HEK293 (cell line): ENCODE measurements around the gene WDR38.

Experiments used
- CTCF ChIA-PET: fragments of 350-600 bp; formaldehyde crosslinking; extraction: SDS; loops from one replicate; lab custom pipeline; 2021; ENCODE audit warnings: antibody characterized with exemption; lab: Yijun Ruan, JAX
- POLR2A ChIA-PET: fragments of 300-600 bp; formaldehyde crosslinking; extraction: SDS; loops from one replicate; lab custom pipeline; 2020; ENCODE audit warnings: antibody characterized with exemption, inconsistent platforms; lab: Yijun Ruan, JAX
- H3K27ac ChIP-seq: fragments of 200-500 bp; sonication (Bioruptor generic); 2 replicates; pipeline ENCODE4 v1.5.1; 2014; ENCODE audit warnings: low read depth, low read length, control low read depth, inconsistent platforms; ENCODE audit errors: extremely low read depth
- H3K36me3 ChIP-seq, 2 experiments: fragments of 200-500 bp in 1 of 2; sonication (Bioruptor generic) in 1 of 2; 1 replicate in 1 of 2; 2 replicates in 1 of 2; pipeline ENCODE4 v1.5.1; 2014 to 2017; ENCODE audit warnings: inconsistent platforms in 2 of 2, low read length in 2 of 2; ENCODE audit not compliant: control insufficient read depth in 2 of 2, insufficient read depth in 1 of 2
- H3K4me1 ChIP-seq: fragments of 200-500 bp; sonication (Bioruptor generic); 2 replicates; pipeline ENCODE4 v1.5.1; 2014; ENCODE audit warnings: mild to moderate bottlenecking, low read length, inconsistent platforms; ENCODE audit not compliant: control insufficient read depth, insufficient read depth
- H3K4me3 ChIP-seq: 2 replicates; pipeline ENCODE4 v1.5.1; 2011; ENCODE audit warnings: low read depth, mild to moderate bottlenecking, control low read depth, low read length, moderate library complexity
- H3K9me3 ChIP-seq: fragments of 200-500 bp; sonication (Bioruptor generic); 2 replicates; pipeline ENCODE4 v1.5.1; 2014; ENCODE audit warnings: low read depth, low read length, inconsistent platforms; ENCODE audit not compliant: control insufficient read depth, insufficient read depth
- GLIS1 ChIP-seq: fragments of 450-650 bp; formaldehyde crosslinking; IDR thresholded peaks from 2 replicates; pipeline ENCODE4 v1.5.1; 2016; ENCODE audit warnings: missing biosample characterization, missing genetic modification characterization
- GLIS2 ChIP-seq: fragments of 450-650 bp; formaldehyde crosslinking; IDR thresholded peaks from 2 replicates; pipeline ENCODE4 v1.5.1; 2016; ENCODE audit warnings: missing biosample characterization, missing genetic modification characterization
- HOXD13 ChIP-seq: sonication (generic); formaldehyde crosslinking; IDR thresholded peaks from 2 replicates; pipeline ENCODE4 v1.8.0; 2022; ENCODE audit warnings: missing genetic modification reagents, borderline replicate concordance
- KLF1 ChIP-seq: fragments of 450-650 bp; formaldehyde crosslinking; IDR thresholded peaks from 2 replicates; pipeline ENCODE4 v1.5.1; 2016; ENCODE audit warnings: missing biosample characterization, missing genetic modification characterization
- KLF8 ChIP-seq: fragments of 450-650 bp; formaldehyde crosslinking; IDR thresholded peaks from 2 replicates; pipeline ENCODE4 v1.5.1; 2016; ENCODE audit warnings: missing biosample characterization, missing genetic modification characterization
- KLF9 ChIP-seq: fragments of 450-650 bp; formaldehyde crosslinking; IDR thresholded peaks from 2 replicates; pipeline ENCODE4 v1.5.1; 2016; ENCODE audit warnings: missing biosample characterization, missing genetic modification characterization, low read depth
- MZF1 ChIP-seq: fragments of 450-650 bp; formaldehyde crosslinking; IDR thresholded peaks from 2 replicates; pipeline ENCODE4 v1.5.1; 2017; ENCODE audit warnings: missing biosample characterization, missing genetic modification characterization, borderline replicate concordance
- OSR2 ChIP-seq: fragments of 450-650 bp; formaldehyde crosslinking; IDR thresholded peaks from 2 replicates; pipeline ENCODE4 v1.5.1; 2016; ENCODE audit warnings: missing biosample characterization, missing genetic modification characterization
- SCRT2 ChIP-seq: fragments of 450-650 bp; formaldehyde crosslinking; IDR thresholded peaks from 2 replicates; pipeline ENCODE4 v1.5.1; 2016; ENCODE audit warnings: missing biosample characterization, missing genetic modification characterization
- ZBTB20 ChIP-seq: fragments of 450-650 bp; formaldehyde crosslinking; IDR thresholded peaks from 2 replicates; pipeline ENCODE4 v1.5.1; 2016; ENCODE audit warnings: missing biosample characterization, missing genetic modification characterization
- ZBTB44 ChIP-seq: fragments of 450-650 bp; IDR thresholded peaks from 2 replicates; pipeline ENCODE4 v1.5.1; 2018; ENCODE audit warnings: missing biosample characterization, mild to moderate bottlenecking, missing genetic modification characterization
- ZBTB8A ChIP-seq: fragments of 450-650 bp; formaldehyde crosslinking; IDR thresholded peaks from 2 replicates; pipeline ENCODE4 v1.5.1; 2016; ENCODE audit warnings: missing biosample characterization, missing genetic modification characterization
- ZFP69B ChIP-seq: fragments of 450-650 bp; formaldehyde crosslinking; IDR thresholded peaks from 2 replicates; pipeline ENCODE4 v1.5.1; 2016; ENCODE audit warnings: missing biosample characterization, missing genetic modification characterization
- ZIC2 ChIP-seq: fragments of 450-650 bp; formaldehyde crosslinking; IDR thresholded peaks from 2 replicates; pipeline ENCODE4 v1.5.1; 2016; ENCODE audit warnings: missing biosample characterization, missing genetic modification characterization
- ZNF10 ChIP-seq: fragments of 450-650 bp; formaldehyde crosslinking; IDR thresholded peaks from 2 replicates; pipeline ENCODE4 v1.5.1; 2017; ENCODE audit warnings: missing biosample characterization, missing genetic modification characterization
- ZNF112 ChIP-seq: fragments of 450-650 bp; formaldehyde crosslinking; IDR thresholded peaks from 2 replicates; pipeline ENCODE4 v1.5.0; 2017; ENCODE audit warnings: missing biosample characterization, missing genetic modification characterization
- ZNF121 ChIP-seq: fragments of 450-650 bp; formaldehyde crosslinking; IDR thresholded peaks from 2 replicates; pipeline ENCODE4 v1.5.1; 2016; ENCODE audit warnings: missing biosample characterization, missing genetic modification characterization
- ZNF133 ChIP-seq: fragments of 450-650 bp; formaldehyde crosslinking; IDR thresholded peaks from 2 replicates; pipeline ENCODE4 v1.5.1; 2016; ENCODE audit warnings: missing biosample characterization, missing genetic modification characterization
- ZNF148 ChIP-seq: fragments of 450-650 bp; formaldehyde crosslinking; IDR thresholded peaks from 2 replicates; pipeline ENCODE4 v1.5.0; 2017; ENCODE audit warnings: missing biosample characterization, missing genetic modification characterization, borderline replicate concordance
- ZNF16 ChIP-seq: fragments of 450-650 bp; formaldehyde crosslinking; IDR thresholded peaks from 2 replicates; pipeline ENCODE4 v1.5.1; 2016; ENCODE audit warnings: low read depth, missing biosample characterization, missing genetic modification characterization
- ZNF292 ChIP-seq: fragments of 450-650 bp; formaldehyde crosslinking; IDR thresholded peaks from 2 replicates; pipeline ENCODE4 v1.5.1; 2016; ENCODE audit warnings: low read depth, missing biosample characterization, missing genetic modification characterization, borderline replicate concordance
- ZNF366 ChIP-seq: fragments of 450-650 bp; formaldehyde crosslinking; conservative IDR thresholded peaks from 2 replicates; pipeline ENCODE4 v1.5.1; 2016; ENCODE audit warnings: missing biosample characterization, missing genetic modification characterization
- ZNF404 ChIP-seq: fragments of 450-650 bp; formaldehyde crosslinking; IDR thresholded peaks from 2 replicates; pipeline ENCODE4 v1.5.1; 2017; ENCODE audit warnings: missing biosample characterization, missing genetic modification characterization
- ZNF423 ChIP-seq: fragments of 450-650 bp; formaldehyde crosslinking; IDR thresholded peaks from 2 replicates; pipeline ENCODE4 v1.5.1; 2016; ENCODE audit warnings: missing biosample characterization, missing genetic modification characterization
- ZNF529 ChIP-seq: fragments of 450-650 bp; formaldehyde crosslinking; IDR thresholded peaks from 2 replicates; pipeline ENCODE4 v1.5.1; 2017; ENCODE audit warnings: missing genetic modification characterization, missing biosample characterization; ENCODE audit not compliant: insufficient replicate concordance
- ZNF548 ChIP-seq: fragments of 450-650 bp; formaldehyde crosslinking; IDR thresholded peaks from 2 replicates; pipeline ENCODE4 v1.5.1; 2016; ENCODE audit warnings: missing biosample characterization, missing genetic modification characterization
- ZNF558 ChIP-seq: fragments of 450-650 bp; formaldehyde crosslinking; IDR thresholded peaks from 2 replicates; pipeline ENCODE4 v1.5.1; 2016; ENCODE audit warnings: missing biosample characterization, missing genetic modification characterization
- ZNF585B ChIP-seq: fragments of 450-650 bp; formaldehyde crosslinking; IDR thresholded peaks from 2 replicates; pipeline ENCODE4 v1.5.1; 2016; ENCODE audit warnings: missing biosample characterization, missing genetic modification characterization
- ZNF658 ChIP-seq: fragments of 450-650 bp; formaldehyde crosslinking; IDR thresholded peaks from 2 replicates; pipeline ENCODE4; 2016; ENCODE audit warnings: missing biosample characterization, missing genetic modification characterization
- ZNF660 ChIP-seq: fragments of 450-650 bp; IDR thresholded peaks from 2 replicates; pipeline ENCODE4 v1.5.1; 2018; ENCODE audit warnings: missing biosample characterization, mild to moderate bottlenecking, missing genetic modification characterization
- ZNF677 ChIP-seq: fragments of 450-650 bp; IDR thresholded peaks from 2 replicates; pipeline ENCODE4 v1.5.0; 2018; ENCODE audit warnings: missing biosample characterization, mild to moderate bottlenecking, missing genetic modification characterization, moderate library complexity
- ZNF701 ChIP-seq: fragments of 450-650 bp; formaldehyde crosslinking; IDR thresholded peaks from 2 replicates; pipeline ENCODE4 v1.5.1; 2016; ENCODE audit warnings: missing biosample characterization, missing genetic modification characterization
- ZSCAN30 ChIP-seq: fragments of 450-650 bp; IDR thresholded peaks from 2 replicates; pipeline ENCODE4 v1.5.1; 2018; ENCODE audit warnings: missing biosample characterization, mild to moderate bottlenecking, missing genetic modification characterization, moderate library complexity
- ZSCAN4 ChIP-seq: fragments of 450-650 bp; formaldehyde crosslinking; IDR thresholded peaks from 2 replicates; pipeline ENCODE4 v1.5.1; 2017; ENCODE audit warnings: missing biosample characterization, missing genetic modification characterization

The WDR38 gene

GRCh38 chr9:124835026-124835557 lies 18.2 kb upstream of the WDR38 start:
- Histone ChIP-seq H3K36me3 (no peaks in the 10 kb centered on the region), H3K4me1 (peaks cover 7% of the 10 kb centered on the region; the same call in 1 of the 2 replicates), H3K9me3 (no peaks in the 10 kb centered on the region), H3K27ac (peak overlapping the region; percentile 72; the same call in 1 of the 2 replicates), H3K4me3 (no peak overlapping the region)
- ChIA-PET POLR2A (interaction anchor here (0.6 to 1.7 kb wide), 7 partner anchors 16 to 872 kb away, joined by 3 to 13 read pairs (median 3); partner anchors contain the start of genes MAPKAP1 and NR6A1), CTCF (interaction anchor here (0.7 to 31.1 kb wide), 7 partner anchors 12 to 298 kb away, joined by 3 to 1257 read pairs (median 4); partner anchors contain the start of genes NR6A1, OLFML2A and WDR38)
- TF ChIP-seq KLF8 (tag by site-specific recombination), result 0 out of 2 replicates have a peak, but pooled peaks have one; percentile 1
- no peak for TF ChIP-seq MZF1
- no peak for TF ChIP-seq ZNF658
- TF ChIP-seq ZNF10 (tag by site-specific recombination), result no peak
- TF ChIP-seq ZNF585B (tag by site-specific recombination), result no peak
- TF ChIP-seq ZIC2 (tag by site-specific recombination), result peak; percentile 55
- peak; percentile 54; the same call in 1 of the 2 replicates for TF ChIP-seq ZNF660 (tag by site-specific recombination)
- TF ChIP-seq GLIS1 (tag by site-specific recombination), result peak; percentile 8; the same call in 1 of the 2 replicates
- TF ChIP-seq ZNF16 (tag by site-specific recombination), result no peak
- TF ChIP-seq GLIS2 (tag by site-specific recombination), result peak; percentile 37; the same call in 1 of the 2 replicates
- no peak for TF ChIP-seq ZNF121 (tag by site-specific recombination)
- TF ChIP-seq ZNF366 (tag by site-specific recombination), result no peak
- TF ChIP-seq KLF1 (tag by site-specific recombination), result no peak
- no peak for TF ChIP-seq ZSCAN4 (tag by site-specific recombination)
- no peak for TF ChIP-seq KLF9 (tag by site-specific recombination)
- no peak for TF ChIP-seq ZNF148
- TF ChIP-seq ZNF112 (tag by site-specific recombination), result no peak
- no peak for TF ChIP-seq ZNF529
- TF ChIP-seq ZNF404 (tag by site-specific recombination), result no peak
- peak; percentile 67; the same call in 1 of the 2 replicates for TF ChIP-seq ZBTB44 (tag by site-specific recombination)
- no peak for TF ChIP-seq HOXD13 (CRISPR knock-in tag)
- no peak for TF ChIP-seq ZNF292 (tag by site-specific recombination)
- TF ChIP-seq OSR2 (tag by site-specific recombination), result peak; percentile 50; the same call in 1 of the 2 replicates
- TF ChIP-seq ZSCAN30 (tag by site-specific recombination), result 0 out of 2 replicates have a peak, but pooled peaks have one; percentile 17
- peak; percentile 35; the same call in 1 of the 2 replicates for TF ChIP-seq ZBTB20 (tag by site-specific recombination)
- no peak for TF ChIP-seq ZNF677
- TF ChIP-seq ZNF558 (tag by site-specific recombination), result 0 out of 2 replicates have a peak, but pooled peaks have one; percentile 64
- TF ChIP-seq ZNF548, result no peak
- no peak for TF ChIP-seq ZNF133 (tag by site-specific recombination)
- peak; percentile 87 for TF ChIP-seq SCRT2 (tag by site-specific recombination)
- no peak for TF ChIP-seq ZFP69B (tag by site-specific recombination)
- peak; percentile 20; the same call in 1 of the 2 replicates for TF ChIP-seq ZNF423 (tag by site-specific recombination)
- TF ChIP-seq ZBTB8A (tag by site-specific recombination), result peak; percentile 20; the same call in 1 of the 2 replicates
- no peak for TF ChIP-seq ZNF701 (tag by site-specific recombination)
